B cell (primary cell): Measurements from ENCODE around the gene CD163. TPM values are rescaled to one million over a fixed set of nuclear protein-coding genes. Genes with fewer than 3 reads are reported as not detected.

Experiments used
- ATAC-seq: fragments of 200-7000 bp; cut with Tn5 transposase; one replicate; pipeline ENCODE4 v1.10.0; 2021; ENCODE audit warnings: low read depth, mild to moderate bottlenecking, moderate number of reproducible peaks, moderate library complexity
- CTCF ChIA-PET: fragments of 350-600 bp; sonication (Branson Sonifier 250); formaldehyde crosslinking; loops from one replicate; lab custom pipeline; 2021; ENCODE audit warnings: antibody characterized with exemption, inconsistent platforms; lab: Charles Lee
- POLR2A ChIA-PET: fragments of 350-600 bp; sonication (Branson Sonifier 250); formaldehyde crosslinking; loops from one replicate; lab custom pipeline; 2021; ENCODE audit warnings: antibody characterized with exemption; lab: Charles Lee
- DNase-seq: peaks from one replicate; pipeline ENCODE4 v3.0.0; 2013
- H2AFZ ChIP-seq: 2 replicates; pipeline ENCODE4 v1.6.1; 2012; ENCODE audit warnings: mild to moderate bottlenecking, low read depth, low read length; ENCODE audit not compliant: insufficient read depth, poor library complexity, severe bottlenecking
- H3K27ac ChIP-seq, 2 donors: 1 replicate in 1 of 2; 2 replicates in 1 of 2; pipeline ENCODE4 v1.5.1; 2012 to 2013; ENCODE audit warnings: low read length in 2 of 2, mild to moderate bottlenecking in 2 of 2, moderate library complexity in 1 of 2
- H3K27me3 ChIP-seq, 4 experiments: fragments of 200-600 bp in 1 of 4; sonication (generic) in 1 of 4; replicated peaks in 1 of 4; 1 replicate in 2 of 4; 2 replicates in 2 of 4; pipeline versions ENCODE4 v1.6.1 to v1.7.0; 2013 to 2016; ENCODE audit warnings: low read length in 3 of 4, mild to moderate bottlenecking in 2 of 4, mixed read lengths in 1 of 4, moderate library complexity in 1 of 4; ENCODE audit not compliant: insufficient read depth in 4 of 4, control insufficient read depth in 3 of 4; ENCODE audit errors: control extremely low read depth in 1 of 4
- H3K36me3 ChIP-seq, 2 experiments: replicated peaks in 1 of 2; 1 replicate in 1 of 2; 2 replicates in 1 of 2; pipeline versions ENCODE4 v1.6.1 to v1.7.1; 2013; ENCODE audit warnings: low read length in 1 of 2; ENCODE audit not compliant: insufficient read depth in 2 of 2, control insufficient read depth in 1 of 2; ENCODE audit errors: control extremely low read depth in 1 of 2, extremely low read depth in 1 of 2
- H3K4me1 ChIP-seq, 2 donors: fragments of 200-600 bp in 1 of 2; sonication (generic) in 1 of 2; 1 replicate in 1 of 2; 2 replicates in 1 of 2; pipeline versions ENCODE4 v1.5.1 to v1.6.1; 2013 to 2017; ENCODE audit warnings: low read length in 2 of 2; ENCODE audit not compliant: control insufficient read depth in 2 of 2, insufficient read depth in 2 of 2
- H3K4me2 ChIP-seq: replicated peaks from 2 replicates; pipeline ENCODE3; 2012; ENCODE audit warnings: mild to moderate bottlenecking, low read depth, low read length; ENCODE audit not compliant: poor library complexity, severe bottlenecking
- H3K4me3 ChIP-seq, 5 experiments: fragments of 200-600 bp in 1 of 5; sonication (generic) in 1 of 5; 1 replicate in 3 of 5; 2 replicates in 2 of 5; pipeline versions ENCODE4 v1.5.1 to v1.7.0; 2011 to 2016; ENCODE audit warnings: low read length in 4 of 5, mild to moderate bottlenecking in 4 of 5, low read depth in 2 of 5, control low read depth in 1 of 5, moderate library complexity in 1 of 5; ENCODE audit not compliant: insufficient read depth in 1 of 5; ENCODE audit errors: control extremely low read depth in 1 of 5, extremely low read depth in 1 of 5
- H3K79me2 ChIP-seq: fragments of 200-600 bp; sonication (generic); one replicate; pipeline ENCODE4 v1.6.0; 2016; ENCODE audit warnings: low read length; ENCODE audit not compliant: control insufficient read depth, insufficient read depth
- H3K9ac ChIP-seq: fragments of 200-600 bp; sonication (generic); 2 replicates; pipeline ENCODE4 v1.6.1; 2017; ENCODE audit warnings: mild to moderate bottlenecking, low read length, moderate library complexity
- H3K9me3 ChIP-seq, 3 donors: one replicate each; pipeline versions ENCODE4 v1.6.1 to v1.7.1; 2013; ENCODE audit warnings: low read length in 2 of 3; ENCODE audit not compliant: control insufficient read depth in 2 of 3, insufficient read depth in 1 of 3; ENCODE audit errors: control extremely low read depth in 1 of 3
- H4K20me1 ChIP-seq: 2 replicates; pipeline ENCODE4 v1.6.0; 2012; ENCODE audit warnings: mild to moderate bottlenecking, low read length; ENCODE audit not compliant: insufficient read depth, control insufficient read depth, poor library complexity, severe bottlenecking
- H3K27ac Mint-ChIP-seq: one replicate; pipeline ENCODE4 v1.8.0; 2021; ENCODE audit warnings: mixed read lengths
- H3K27me3 Mint-ChIP-seq: one replicate; pipeline ENCODE4 v1.8.0; 2021; ENCODE audit warnings: mixed read lengths
- H3K4me1 Mint-ChIP-seq: one replicate; pipeline ENCODE4 v1.8.0; 2021; ENCODE audit warnings: mixed read lengths
- H3K4me3 Mint-ChIP-seq: one replicate; pipeline ENCODE4 v1.8.0; 2021; ENCODE audit warnings: mixed read lengths
- H3K9me3 Mint-ChIP-seq: one replicate; pipeline ENCODE4 v1.8.0; 2022; ENCODE audit warnings: mixed read lengths; ENCODE audit not compliant: insufficient read depth
- CTCF ChIP-seq: fragments of 200-600 bp; IDR thresholded peaks from one replicate; pipeline ENCODE4 v1.8.0; 2022; ENCODE audit warnings: antibody characterized with exemption, mild to moderate bottlenecking
- EZH2 ChIP-seq: IDR thresholded peaks from 2 replicates; pipeline ENCODE4 v1.6.1; 2012; ENCODE audit warnings: borderline replicate concordance, low read depth, mild to moderate bottlenecking, moderate library complexity, low read length; ENCODE audit not compliant: insufficient read depth, poor library complexity, severe bottlenecking
- WGBS: methylation state at CpG from one replicate; pipeline ENCODE4 v1.1.5; 2013; ENCODE audit warnings: missing lambda C conversion rate; ENCODE audit not compliant: insufficient coverage; 5-methylcytosine and 5-hydroxymethylcytosine counted together
- intact Hi-C: fragments of 100-400 bp; cut with micrococcal nuclease; formaldehyde crosslinking; loops from one replicate; pipeline ENCODE4 v1.10.0; 2022
- polyA plus RNA-seq: library from polyadenylated mRNA; depleted of rRNA; stranded (reverse); fragments of >200 nt; gene quantifications from 2 replicates; pipeline ENCODE4 v1.2.3, GENCODE V29; 2012
- total RNA-seq, 2 donors: library from RNA; stranded (reverse); fragments of 120-200 nt in 1 of 2; gene quantifications; 1 replicate in 1 of 2; 2 replicates in 1 of 2; pipeline versions ENCODE4 v1.2.3 to v1.2.4, GENCODE V29; 2013 to 2022

Gene CD163
- total and polyA plus RNA-seq, 2 donors (not counting 1 experiment from before 2014, with no cell fraction given): 1.1 to 1.8 TPM

GRCh38 chr12:7499636-7500035, 3.9 kb downstream of the CD163 start:
- POLR2A ChIA-PET: no interaction called here
- Histone ChIP-seq H3K4me2 (no peak overlapping the region), H3K79me2 (no peaks in the 10 kb centered on the region), H3K27ac (no peak overlapping the region), H3K36me3 (no peaks in the 10 kb centered on the region), H2AFZ (no peak overlapping the region), H3K27me3 (peaks cover 0 to 3% (median 0%) of the 10 kb centered on the region in 4 experiments), H3K9ac (no peak overlapping the region), H3K4me1 (no peaks in the 10 kb centered on the region), H3K4me3 (no peak overlapping the region), H4K20me1 (no peaks in the 10 kb centered on the region), H3K9me3 (no peaks in the 10 kb centered on the region)
- Mint-ChIP-seq H3K4me3 (no peak overlapping the region), H3K4me1 (no peaks in the 10 kb centered on the region), H3K27me3 (peaks cover 16% of the 10 kb centered on the region), H3K9me3 (peaks cover 2% of the 10 kb centered on the region), H3K27ac (no peak overlapping the region)
- ATAC-seq: no peak
- DNase-seq: no peak
- no CpG with 5 or more reads among the region's 1 CpG for WGBS
- intact Hi-C loops: no loop called here
- CTCF ChIA-PET: no interaction called here
- TF ChIP-seq EZH2 (no peak), CTCF (no peak)

- no peaks in the 10 kb centered on the region for H3K79me2 ChIP-seq
- H3K27ac ChIP-seq: no peak overlapping the region
- H3K4me1 ChIP-seq: no peaks in the 10 kb centered on the region
- Mint-ChIP-seq H3K4me1 (no peaks in the 10 kb centered on the region), H3K27me3 (peaks cover 16% of the 10 kb centered on the region), H3K27ac (no peak overlapping the region), H3K4me3 (no peak overlapping the region), H3K9me3 (peaks cover 2% of the 10 kb centered on the region)
- no CpG with 5 or more reads among the region's 4 CpGs for WGBS
- no peaks in the 10 kb centered on the region for H3K9me3 ChIP-seq
- H3K27me3 ChIP-seq: peaks cover 0 to 3% (median 0%) of the 10 kb centered on the region in 4 experiments
- CTCF ChIA-PET: no interaction called here
- POLR2A ChIA-PET: no interaction called here
- no peak overlapping the region for H3K9ac ChIP-seq
- DNase-seq (no peak), ATAC-seq (no peak)
- no peak overlapping the region for H2AFZ ChIP-seq
- intact Hi-C loops: no loop called here
- no peaks in the 10 kb centered on the region for H3K36me3 ChIP-seq
- H3K4me2 ChIP-seq: no peak overlapping the region
- no peak for TF ChIP-seq EZH2
- TF ChIP-seq CTCF: no peak
- H4K20me1 ChIP-seq: no peaks in the 10 kb centered on the region
- H3K4me3 ChIP-seq: no peak overlapping the region
These were observed 4.8 kb downstream of the CD163 start for GRCh38 chr12:7498809-7499208.
